HEK293T (cell line): ENCODE results near the gene TRIM7.

Source experiments
- BHLHE40 ChIP-seq: fragments of 450-650 bp; IDR thresholded peaks from 2 replicates; pipeline ENCODE4 v1.6.1; 2016; ENCODE audit warnings: mild to moderate bottlenecking, moderate library complexity, borderline replicate concordance
- FOXA1 ChIP-seq: fragments of 450-650 bp; IDR thresholded peaks from 2 replicates; pipeline ENCODE4 v1.6.1; 2016; ENCODE audit warnings: mild to moderate bottlenecking
- FOXM1 ChIP-seq: fragments of 450-650 bp; IDR thresholded peaks from 2 replicates; pipeline ENCODE4 v1.6.1; 2017; ENCODE audit warnings: mild to moderate bottlenecking, borderline replicate concordance
- HDGF ChIP-seq: fragments of 450-650 bp; IDR thresholded peaks from 2 replicates; pipeline ENCODE4 v1.6.1; 2017; ENCODE audit warnings: antibody characterized with exemption, borderline replicate concordance

GRCh38 chr5:181159286-181160151 is 45.5 kb downstream of the TRIM7 start:
- no peak for TF ChIP-seq FOXM1
- no peak for TF ChIP-seq BHLHE40
- TF ChIP-seq HDGF: no peak
- no peak for TF ChIP-seq FOXA1
